H1 (cell line): ENCODE measurements around the gene FRMD5. TPM values are rescaled to one million over a fixed set of nuclear protein-coding genes. Genes with fewer than 3 reads are reported as not detected.

ENCODE experiments used
- CTCF ChIA-PET: fragments of 300-600 bp; sonication (Branson Sonifier 250); formaldehyde crosslinking; loops from one replicate; lab custom pipeline; 2021; ENCODE audit not compliant: partially characterized antibody; lab: Charles Lee
- POLR2A ChIA-PET: fragments of 300-600 bp; sonication (Branson Sonifier 250); formaldehyde crosslinking; loops from one replicate; lab custom pipeline; 2021; ENCODE audit warnings: inconsistent platforms; ENCODE audit not compliant: partially characterized antibody; lab: Charles Lee
- DNase-seq, 2 experiments: peaks; one replicate each; pipeline versions ENCODE4 v3.0.0 to v3.0.0-alpha.2; 2010 to 2022; ENCODE audit warnings: low spot score in 2 of 2, low read depth in 1 of 2, mixed read lengths in 1 of 2
- FAIRE-seq: peaks from 2 replicates; lab custom pipeline; 2011; peaks lifted over from hg19 to GRCh38; lab: Jason Lieb, UNC
- H2AFZ ChIP-seq: 2 replicates; pipeline ENCODE4 v1.8.1; 2012; ENCODE audit warnings: low read length, inconsistent platforms
- H2AK5ac ChIP-seq: 2 replicates; pipeline ENCODE4 v1.6.1; 2013; ENCODE audit warnings: low read depth, low read length
- H2BK120ac ChIP-seq: replicated peaks from 2 replicates; pipeline ENCODE3; 2013; ENCODE audit warnings: low read depth, low read length, inconsistent platforms
- H2BK12ac ChIP-seq: 2 replicates; pipeline ENCODE4 v1.6.1; 2013; ENCODE audit warnings: low read depth, low read length
- H2BK15ac ChIP-seq: 2 replicates; pipeline ENCODE4 v1.6.1; 2013; ENCODE audit warnings: low read length
- H2BK20ac ChIP-seq: 2 replicates; pipeline ENCODE4 v1.6.1; 2013; ENCODE audit warnings: low read length
- H2BK5ac ChIP-seq: 2 replicates; pipeline ENCODE4 v1.6.1; 2013; ENCODE audit warnings: low read depth, low read length
- H3K14ac ChIP-seq: 2 replicates; pipeline ENCODE4 v1.6.1; 2013; ENCODE audit warnings: inconsistent platforms; ENCODE audit not compliant: insufficient read length
- H3K18ac ChIP-seq: 2 replicates; pipeline ENCODE4 v1.6.1; 2013; ENCODE audit warnings: low read length; ENCODE audit errors: extremely low read depth
- H3K23ac ChIP-seq: 2 replicates; pipeline ENCODE4 v1.6.1; 2013; ENCODE audit warnings: inconsistent platforms; ENCODE audit not compliant: insufficient read length
- H3K23me2 ChIP-seq: 2 replicates; pipeline ENCODE4 v1.6.1; 2013; ENCODE audit warnings: low read depth, low read length
- H3K27ac ChIP-seq: 2 replicates; pipeline ENCODE4 v1.6.1; 2011; ENCODE audit warnings: low read depth, low read length, inconsistent platforms
- H3K27me3 ChIP-seq, 4 experiments: replicated peaks in 1 of 4; 1 replicate in 1 of 4; 2 replicates in 3 of 4; pipeline versions ENCODE4 v1.6.1 to v1.8.1; 2011 to 2013; ENCODE audit warnings: low read length in 3 of 4, mild to moderate bottlenecking in 3 of 4, inconsistent platforms in 2 of 4, mixed read lengths in 2 of 4, moderate library complexity in 1 of 4; ENCODE audit not compliant: control insufficient read depth in 3 of 4, insufficient read depth in 3 of 4; ENCODE audit errors: extremely low read depth in 1 of 4
- H3K36me3 ChIP-seq, 4 experiments: 2 replicates each; pipeline versions ENCODE4 v1.6.1 to v1.8.1; 2011 to 2013; ENCODE audit warnings: mild to moderate bottlenecking in 4 of 4, low read length in 3 of 4, moderate library complexity in 2 of 4, control low read depth in 1 of 4, inconsistent platforms in 1 of 4; ENCODE audit not compliant: insufficient read depth in 4 of 4, control insufficient read depth in 2 of 4
- H3K4ac ChIP-seq: replicated peaks from 2 replicates; pipeline ENCODE3; 2013; ENCODE audit warnings: low read length, low read depth, mixed read lengths, inconsistent platforms; ENCODE audit not compliant: insufficient read length
- H3K4me1 ChIP-seq, 4 experiments: replicated peaks in 1 of 4; 1 replicate in 1 of 4; 2 replicates in 3 of 4; pipeline versions ENCODE4 v1.6.1 to v1.8.1; 2011 to 2013; ENCODE audit warnings: low read length in 3 of 4, inconsistent platforms in 2 of 4, mixed read lengths in 1 of 4; ENCODE audit not compliant: insufficient read depth in 4 of 4, control insufficient read depth in 3 of 4
- H3K4me2 ChIP-seq, 2 experiments: 2 replicates each; pipeline versions ENCODE4 v1.6.1 to v1.8.1; 2011 to 2013; ENCODE audit warnings: low read depth in 2 of 2, low read length in 2 of 2, control low read depth in 1 of 2, inconsistent platforms in 1 of 2, mild to moderate bottlenecking in 1 of 2; ENCODE audit not compliant: insufficient read depth in 1 of 2
- H3K4me3 ChIP-seq, 4 experiments: fragments of 200-600, 300-600 bp in 1 of 4; sonication (generic), shearing (Covaris generic), sonication (Bioruptor Twin) in 1 of 4; 2 replicates each; pipeline versions ENCODE4 v1.5.1 to v1.8.1; 2011 to 2016; ENCODE audit warnings: low read length in 4 of 4, low read depth in 3 of 4, control low read depth in 2 of 4, inconsistent platforms in 2 of 4, mild to moderate bottlenecking in 2 of 4, mixed read lengths in 1 of 4, moderate library complexity in 1 of 4; ENCODE audit not compliant: insufficient read depth in 2 of 4; ENCODE audit errors: extremely low read depth in 1 of 4
- H3K56ac ChIP-seq: replicated peaks from 2 replicates; pipeline ENCODE3; 2013; ENCODE audit warnings: low read depth, mild to moderate bottlenecking, mixed read lengths, low read length, inconsistent platforms; ENCODE audit not compliant: insufficient read length
- H3K79me1 ChIP-seq: 2 replicates; pipeline ENCODE4 v1.6.1; 2013; ENCODE audit warnings: low read depth, low read length, control low read depth
- H3K79me2 ChIP-seq, 2 experiments: 2 replicates each; pipeline versions ENCODE4 v1.6.1 to v1.8.1; 2012 to 2013; ENCODE audit warnings: low read length in 2 of 2, mild to moderate bottlenecking in 2 of 2, inconsistent platforms in 1 of 2; ENCODE audit not compliant: insufficient read depth in 2 of 2, control insufficient read depth in 1 of 2
- H3K9ac ChIP-seq, 4 experiments: replicated peaks in 1 of 4; 1 replicate in 1 of 4; 2 replicates in 3 of 4; pipeline versions ENCODE4 v1.6.1 to v1.8.1; 2011 to 2013; ENCODE audit warnings: low read depth in 3 of 4, low read length in 3 of 4, control low read depth in 2 of 4, mild to moderate bottlenecking in 2 of 4, moderate library complexity in 2 of 4, inconsistent platforms in 1 of 4; ENCODE audit errors: extremely low read depth in 1 of 4
- H3K9me3 ChIP-seq, 2 experiments: 2 replicates each; pipeline versions ENCODE4 v1.6.1 to v1.8.1; 2012 to 2013; ENCODE audit warnings: mild to moderate bottlenecking in 2 of 2, moderate library complexity in 2 of 2, control low read depth in 1 of 2, inconsistent platforms in 1 of 2, low read depth in 1 of 2, low read length in 1 of 2, mixed read lengths in 1 of 2; ENCODE audit not compliant: insufficient read depth in 2 of 2
- H4K20me1 ChIP-seq, 2 experiments: replicated peaks in 1 of 2; 2 replicates each; pipeline versions ENCODE3 to v1.8.1; 2011 to 2013; ENCODE audit warnings: inconsistent platforms in 2 of 2, low read length in 2 of 2, mild to moderate bottlenecking in 1 of 2; ENCODE audit not compliant: insufficient read depth in 2 of 2, control insufficient read depth in 1 of 2
- H4K5ac ChIP-seq: 2 replicates; pipeline ENCODE4 v1.6.1; 2013; ENCODE audit warnings: low read length, low read depth, mixed read lengths, inconsistent platforms; ENCODE audit not compliant: insufficient read length
- H4K8ac ChIP-seq: 2 replicates; pipeline ENCODE4 v1.8.0; 2013; ENCODE audit warnings: mild to moderate bottlenecking, moderate library complexity, low read length, inconsistent platforms; ENCODE audit not compliant: insufficient read depth; ENCODE audit errors: extremely low read depth
- H4K91ac ChIP-seq: replicated peaks from 2 replicates; pipeline ENCODE3; 2013; ENCODE audit warnings: low read length, mixed read lengths, inconsistent platforms; ENCODE audit not compliant: insufficient read length
- BCL11A ChIP-seq, 2 experiments: IDR thresholded peaks; one replicate each; pipeline ENCODE4 v1.6.1; 2011; ENCODE audit warnings: low read depth in 2 of 2, low read length in 2 of 2, mild to moderate bottlenecking in 2 of 2
- KDM1A ChIP-seq: fragments of 200-600, 300-600 bp; sonication (generic); IDR thresholded peaks from 2 replicates; pipeline ENCODE4 v1.7.1; 2016; ENCODE audit warnings: mild to moderate bottlenecking, low read length, borderline replicate concordance
- RBBP5 ChIP-seq: IDR thresholded peaks from 2 replicates; pipeline ENCODE4 v1.7.1; 2012; ENCODE audit warnings: low read depth, mild to moderate bottlenecking, inconsistent platforms, low read length, moderate library complexity, borderline replicate concordance
- YY1 ChIP-seq: IDR thresholded peaks from 2 replicates; pipeline ENCODE4 v1.6.1; 2011; ENCODE audit warnings: low read depth, mild to moderate bottlenecking, low read length
- WGBS, 2 experiments: shearing (Covaris generic) in 1 of 2; methylation state at CpG; one replicate each; pipeline versions ENCODE4 v1.1.6 to v1.1.7; 2013 to 2015; ENCODE audit warnings: low lambda C conversion rate in 2 of 2, mixed read lengths in 2 of 2, inconsistent platforms in 1 of 2, low coverage in 1 of 2, missing lambda C conversion rate in 1 of 2; ENCODE audit not compliant: insufficient replicate concordance in 2 of 2, insufficient coverage in 1 of 2, insufficient read length in 1 of 2; ENCODE audit errors: extremely low coverage in 1 of 2, missing lambda C conversion rate in 1 of 2; 5-methylcytosine and 5-hydroxymethylcytosine counted together
- polyA plus RNA-seq, 7 experiments: library from polyadenylated mRNA; depleted of rRNA in 3 of 7; stranded (reverse) in 5 of 7; unstranded in 2 of 7; fragments of >200 nt in 5 of 7; fragments of 200-250 nt in 2 of 7; gene quantifications; 1 replicate in 5 of 7; 2 replicates in 1 of 7; 4 replicates in 1 of 7; pipeline versions ENCODE4 v1.2.1 to v1.2.3, GENCODE V29; 2011 to 2013; ENCODE audit warnings: missing spikeins in 2 of 7, mixed read lengths in 2 of 7
- total RNA-seq: library from RNA; stranded (reverse); fragmentation: NEBNext Ultra II Directional; extraction: Animal tissue kit (Norgen Biotek cat#: 25700); gene quantifications from 2 replicates; pipeline ENCODE4 v1.2.1, GENCODE V29; 2021

FRMD5 gene
- total and polyA plus RNA-seq, 2 of the 8 experiments (the other 6 are each of a cell fraction or from before 2014, with no cell fraction given), result 10.1 to 12.6 TPM

DNA sequence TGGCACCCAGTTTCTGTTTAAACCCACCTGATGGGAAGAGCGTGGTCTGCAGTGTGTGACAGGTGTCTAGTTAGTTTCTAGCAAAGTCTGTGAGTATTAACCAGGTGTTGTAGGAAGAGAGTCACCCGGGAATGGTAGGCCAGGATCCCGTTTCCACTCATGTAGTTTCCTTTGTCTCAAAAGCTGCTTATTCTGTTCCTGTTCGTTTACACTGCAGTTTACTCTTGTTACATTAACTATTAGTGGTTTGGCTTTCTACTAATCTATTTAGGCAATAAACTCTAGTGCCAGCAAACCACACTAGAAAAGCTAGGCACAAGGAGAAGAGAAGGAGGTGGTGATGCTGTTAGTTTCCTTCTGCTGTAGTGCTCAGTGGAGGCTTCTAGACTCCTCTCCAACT, 335.5 kb downstream of the FRMD5 start:
- Histone ChIP-seq H2BK5ac (no peak overlapping the region), H4K20me1 (no peaks in the 10 kb centered on the region), H2BK15ac (no peak overlapping the region), H3K4me1 (no peaks in the 10 kb centered on the region), H3K56ac (no peak overlapping the region), H3K36me3 (peaks cover 0 to 30% (median 4%) of the 10 kb centered on the region in 4 experiments; a peak in 5 of 8 replicates), H3K9me3 (no peaks in the 10 kb centered on the region), H2BK12ac (no peak overlapping the region), H3K18ac (no peak overlapping the region), H2BK20ac (no peak overlapping the region), H2BK120ac (no peak overlapping the region), H3K4me3 (no peak overlapping the region), H4K5ac (no peak overlapping the region), H4K8ac (no peak overlapping the region), H3K4me2 (no peak overlapping the region), H3K14ac (no peak overlapping the region), H3K23ac (no peak overlapping the region), H3K79me2 (no peaks in the 10 kb centered on the region), H3K27me3 (no peaks in the 10 kb centered on the region), H3K27ac (no peak overlapping the region), H3K79me1 (no peaks in the 10 kb centered on the region), H3K9ac (no peak overlapping the region), H2AK5ac (no peak overlapping the region), H2AFZ (no peak overlapping the region), H3K23me2 (0 out of 2 replicates have a peak, but pooled peaks cover 2% of the 10 kb centered on the region), H4K91ac (no peak overlapping the region), H3K4ac (no peak overlapping the region)
- WGBS, 2 experiments, result 95% methylated on average over 4 of the region's 4 CpGs; no CpG with 5 or more reads in 1 of the 2 experiments
- ChIA-PET POLR2A (interaction anchor here (1.5 kb wide), 1 partner anchor 37 kb away, joined by 3 read pairs; no protein-coding TSS in a partner anchor), CTCF (interaction anchor here (1.6 kb wide), 1 partner anchor 13 kb away, joined by 4 read pairs; no protein-coding TSS in a partner anchor)
- TF ChIP-seq YY1 (no peak), BCL11A (IDR thresholded peaks at IDR 0.05; ENCODE audit: low read depth in 2 of 2, low read length in 2 of 2) (no peak), KDM1A (no peak), RBBP5 (no peak)
- FAIRE-seq, result no peak
- no peak for DNase-seq
